Measurements from ENCODE around the gene ARMC12. TPM values are rescaled to one million over a fixed set of nuclear protein-coding genes. Genes with fewer than 3 reads are reported as not detected.
A peak's percentile ranks its signal among the peaks of the same experiment; 100 is the strongest.

The ARMC12 gene
- total and polyA plus RNA-seq, 2 of the 13 experiments (the other 11 are each of a cell fraction or from before 2014, with no cell fraction given) = 1.3 TPM; not detected in 1

GRCh38 chr6:35739645-35740524, 3.1 kb downstream of the ARMC12 start (continued):
- TF ChIP-seq ARID4A (CRISPR knock-in tag; IDR thresholded peaks at IDR 0.05; ENCODE audit: borderline replicate concordance) (no peak; the same call in 1 of the 2 replicates), ZNF607 (CRISPR knock-in tag; IDR thresholded peaks at IDR 0.05; ENCODE audit: borderline replicate concordance) (0 out of 2 replicates have a peak, but pooled peaks have one; percentile 25), TMF1 (CRISPR knock-in tag; IDR thresholded peaks at IDR 0.05; ENCODE audit: low read depth) (no peak), ZNF552 (CRISPR knock-in tag; IDR thresholded peaks at IDR 0.05; ENCODE audit: borderline replicate concordance) (0 out of 2 replicates have a peak, but pooled peaks have one; percentile 40), ZNF446 (CRISPR knock-in tag; IDR thresholded peaks at IDR 0.05) (no peak), ZBTB43 (CRISPR knock-in tag; conservative IDR thresholded peaks at IDR 0.05) (peak; percentile 66), KDM1A (CRISPR knock-in tag; IDR thresholded peaks at IDR 0.05) (no peak), AHR (CRISPR knock-in tag; IDR thresholded peaks at IDR 0.05) (no peak), ZNF609 (CRISPR knock-in tag; IDR thresholded peaks at IDR 0.05; ENCODE audit: borderline replicate concordance) (0 out of 2 replicates have a peak, but pooled peaks have one; percentile 22), CCAR2 (optimal IDR thresholded peaks at IDR 0.05; ENCODE audit: low read depth, low read length) (no peak), HDAC6 (IDR thresholded peaks at IDR 0.05; ENCODE audit: low read depth, low read length) (no peak), LCORL (IDR thresholded peaks at IDR 0.05) (0 out of 2 replicates have a peak, but pooled peaks have one; percentile 36), LCORL (CRISPR knock-in tag; IDR thresholded peaks at IDR 0.05) (peak; percentile 61), TARDBP (CRISPR knock-in tag; IDR thresholded peaks at IDR 0.05) (peak; percentile 52; the same call in 1 of the 2 replicates), PAX8 (CRISPR knock-in tag; IDR thresholded peaks at IDR 0.05; ENCODE audit: borderline replicate concordance) (no peak), GLI4 (CRISPR knock-in tag; IDR thresholded peaks at IDR 0.05; ENCODE audit: borderline replicate concordance) (no peak), FOSL1 (CRISPR knock-in tag; IDR thresholded peaks at IDR 0.05; ENCODE audit: borderline replicate concordance) (no peak), NFATC3 (CRISPR knock-in tag; IDR thresholded peaks at IDR 0.05) (no peak), ONECUT2 (CRISPR knock-in tag; IDR thresholded peaks at IDR 0.05) (no peak)

Measured in HepG2 (cell line).